OCI-LY3 (cell line): Measurements from ENCODE around the gene MEP1B.

Source experiments
- H2AFZ ChIP-seq: fragments of 200-600, 300-600 bp; shearing (Covaris generic); 2 replicates; pipeline ENCODE4 v1.6.0; 2014; ENCODE audit warnings: antibody characterized with exemption, low read depth, low read length
- H3K27ac ChIP-seq: fragments of 200-600, 300-600 bp; sonication (generic); 2 replicates; pipeline ENCODE4 v1.5.1; 2014; ENCODE audit warnings: mild to moderate bottlenecking, low read length, moderate library complexity, mixed read lengths
- H3K27me3 ChIP-seq: fragments of 200-600, 300-600 bp; sonication (generic); 2 replicates; pipeline ENCODE4 v1.6.1; 2014; ENCODE audit warnings: low read depth, low read length, mixed read lengths
- H3K36me3 ChIP-seq: fragments of 200-600, 300-600 bp; sonication (generic); replicated peaks from 2 replicates; pipeline ENCODE3; 2014; ENCODE audit warnings: low read depth, low read length, mixed read lengths
- H3K4me1 ChIP-seq: fragments of 300-600, 200-600 bp; sonication (generic); 2 replicates; pipeline ENCODE4 v1.6.1; 2014; ENCODE audit warnings: low read length, mixed read lengths
- H3K4me2 ChIP-seq: fragments of 200-600, 300-600 bp; sonication (generic); 2 replicates; pipeline ENCODE4 v1.6.1; 2014; ENCODE audit warnings: low read length, mixed read lengths
- H3K4me3 ChIP-seq: fragments of 300-600, 200-600 bp; sonication (generic); 2 replicates; pipeline ENCODE4 v1.5.1; 2014; ENCODE audit warnings: antibody characterized with exemption, mild to moderate bottlenecking, low read length, moderate library complexity
- H3K79me2 ChIP-seq: fragments of 300-600, 200-600 bp; shearing (Covaris generic); 2 replicates; pipeline ENCODE4 v1.6.1; 2014; ENCODE audit warnings: mild to moderate bottlenecking, low read length, mixed read lengths
- H3K9ac ChIP-seq: fragments of 300-600, 200-600 bp; shearing (Covaris generic); 2 replicates; pipeline ENCODE4 v1.6.0; 2014; ENCODE audit warnings: mild to moderate bottlenecking, low read length, moderate library complexity
- H3K9me3 ChIP-seq: fragments of 200-600, 300-600 bp; shearing (Covaris generic); 2 replicates; pipeline ENCODE4 v1.6.1; 2014; ENCODE audit warnings: low read length, mixed read lengths; ENCODE audit not compliant: insufficient read depth
- H4K20me1 ChIP-seq: fragments of 200-600, 300-600 bp; sonication (generic); 2 replicates; pipeline ENCODE4 v1.6.1; 2016; ENCODE audit warnings: low read length, mixed read lengths; ENCODE audit not compliant: insufficient read depth
- EZH2phosphoT487 ChIP-seq: fragments of 200-600 bp; shearing (Covaris generic); IDR thresholded peaks from 2 replicates; pipeline ENCODE4 v1.6.1; 2018; ENCODE audit warnings: antibody characterized with exemption, mixed run types, low read depth
- TF ChIP-seq, protein P1 (sequence below): fragments of 200-600, 300-600 bp; sonication (generic); IDR thresholded peaks from 2 replicates; pipeline ENCODE4 v1.5.1; 2014; ENCODE audit warnings: antibody characterized with exemption, low read length, low read depth

The MEP1B gene

DNA sequence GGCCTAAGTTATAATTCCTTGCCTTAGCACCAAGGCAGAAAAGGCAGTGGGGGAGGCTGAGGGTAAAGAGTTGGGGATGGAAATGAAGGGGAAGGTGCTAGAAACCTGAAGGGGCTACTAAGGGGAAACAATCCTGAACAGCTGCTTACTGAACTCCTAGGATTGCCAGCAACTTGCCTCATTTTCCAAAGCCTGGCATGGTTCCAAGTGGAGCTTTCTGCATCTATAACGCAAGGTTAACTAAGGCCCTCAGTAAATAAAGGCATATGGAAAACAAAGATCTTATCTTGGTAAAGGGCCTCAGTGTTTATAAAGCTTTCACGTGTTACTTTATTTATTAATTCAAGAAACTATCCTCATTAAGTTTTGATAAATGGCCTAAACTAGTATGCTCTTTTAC, 10.9 kb downstream of the MEP1B start:
- Histone ChIP-seq H3K36me3 (no peaks in the 10 kb centered on the region), H4K20me1 (no peaks in the 10 kb centered on the region), H3K9me3 (no peaks in the 10 kb centered on the region), H3K27me3 (no peaks in the 10 kb centered on the region), H3K27ac (no peak overlapping the region), H3K79me2 (no peaks in the 10 kb centered on the region), H3K4me1 (no peaks in the 10 kb centered on the region), H2AFZ (no peak overlapping the region), H3K4me2 (no peak overlapping the region), H3K9ac (no peak overlapping the region), H3K4me3 (no peak overlapping the region)
- no peak for TF ChIP-seq EZH2phosphoT487
- TF ChIP-seq, protein P1, sequence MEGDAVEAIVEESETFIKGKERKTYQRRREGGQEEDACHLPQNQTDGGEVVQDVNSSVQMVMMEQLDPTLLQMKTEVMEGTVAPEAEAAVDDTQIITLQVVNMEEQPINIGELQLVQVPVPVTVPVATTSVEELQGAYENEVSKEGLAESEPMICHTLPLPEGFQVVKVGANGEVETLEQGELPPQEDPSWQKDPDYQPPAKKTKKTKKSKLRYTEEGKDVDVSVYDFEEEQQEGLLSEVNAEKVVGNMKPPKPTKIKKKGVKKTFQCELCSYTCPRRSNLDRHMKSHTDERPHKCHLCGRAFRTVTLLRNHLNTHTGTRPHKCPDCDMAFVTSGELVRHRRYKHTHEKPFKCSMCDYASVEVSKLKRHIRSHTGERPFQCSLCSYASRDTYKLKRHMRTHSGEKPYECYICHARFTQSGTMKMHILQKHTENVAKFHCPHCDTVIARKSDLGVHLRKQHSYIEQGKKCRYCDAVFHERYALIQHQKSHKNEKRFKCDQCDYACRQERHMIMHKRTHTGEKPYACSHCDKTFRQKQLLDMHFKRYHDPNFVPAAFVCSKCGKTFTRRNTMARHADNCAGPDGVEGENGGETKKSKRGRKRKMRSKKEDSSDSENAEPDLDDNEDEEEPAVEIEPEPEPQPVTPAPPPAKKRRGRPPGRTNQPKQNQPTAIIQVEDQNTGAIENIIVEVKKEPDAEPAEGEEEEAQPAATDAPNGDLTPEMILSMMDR = no peak

DNA sequence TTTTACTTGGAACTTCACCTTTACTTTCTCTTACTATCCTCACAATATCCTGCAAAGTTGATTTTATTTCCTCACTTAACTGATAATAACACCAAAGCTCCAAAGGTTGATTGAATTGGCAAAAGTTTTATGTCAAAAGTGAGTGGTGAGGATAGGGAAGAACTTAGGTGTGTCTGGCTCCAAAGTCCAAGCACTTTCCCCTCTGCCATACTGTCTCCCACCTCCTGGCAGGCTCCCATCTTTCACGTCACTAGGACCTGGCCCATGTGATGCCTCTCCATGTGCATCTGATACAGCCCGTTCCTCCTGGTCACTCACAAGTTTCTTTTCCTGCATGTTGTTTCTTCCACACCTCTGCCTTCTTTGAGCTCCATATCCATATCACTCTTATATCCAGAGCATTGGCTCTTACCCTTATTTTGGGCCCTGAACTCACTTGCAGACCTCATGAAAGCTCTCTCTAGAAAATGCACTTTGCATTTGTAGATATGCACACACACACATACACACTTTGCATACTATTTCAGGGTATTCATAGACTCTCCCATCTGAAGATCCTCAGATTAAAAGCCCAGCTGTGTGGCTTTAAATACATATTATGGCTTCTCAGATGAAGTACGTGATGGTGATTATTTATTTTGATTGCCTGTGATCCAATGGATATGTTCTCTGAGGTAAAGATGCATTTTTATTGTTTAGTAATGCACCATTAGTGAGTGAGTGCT, 12.3 kb downstream of the MEP1B start:
- H3K79me2 ChIP-seq = no peaks in the 10 kb centered on the region
- H3K27me3 ChIP-seq = no peaks in the 10 kb centered on the region
- no peaks in the 10 kb centered on the region for H3K36me3 ChIP-seq
- no peak overlapping the region for H3K4me2 ChIP-seq
- TF ChIP-seq, protein P1 = no peak
- H3K4me1 ChIP-seq = no peaks in the 10 kb centered on the region
- H3K4me3 ChIP-seq = no peak overlapping the region
- H3K9ac ChIP-seq = no peak overlapping the region
- no peak overlapping the region for H3K27ac ChIP-seq
- H2AFZ ChIP-seq = no peak overlapping the region
- H3K9me3 ChIP-seq = no peaks in the 10 kb centered on the region
- no peaks in the 10 kb centered on the region for H4K20me1 ChIP-seq

DNA sequence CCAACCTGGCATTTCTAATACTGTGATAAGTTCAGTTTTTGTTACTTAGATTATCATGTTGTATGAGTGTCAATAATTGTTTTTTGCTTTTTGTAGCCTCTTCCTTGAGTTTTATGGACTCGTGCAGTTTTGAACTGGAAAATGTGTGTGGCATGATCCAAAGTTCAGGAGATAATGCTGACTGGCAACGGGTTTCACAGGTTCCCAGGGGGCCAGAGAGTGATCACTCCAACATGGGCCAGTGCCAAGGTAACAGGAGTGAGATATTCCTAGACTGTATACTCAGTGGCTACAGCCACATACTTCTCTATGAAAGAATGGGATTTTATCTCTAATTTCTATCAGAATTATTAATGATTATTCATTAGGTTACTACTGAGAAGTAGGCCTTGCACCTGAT, 18.2 kb downstream of the MEP1B start:
- Histone ChIP-seq H4K20me1 (no peaks in the 10 kb centered on the region), H3K27ac (no peak overlapping the region), H3K4me3 (no peak overlapping the region), H2AFZ (no peak overlapping the region), H3K9ac (no peak overlapping the region), H3K79me2 (no peaks in the 10 kb centered on the region), H3K4me2 (no peak overlapping the region), H3K36me3 (no peaks in the 10 kb centered on the region), H3K4me1 (no peaks in the 10 kb centered on the region), H3K27me3 (no peaks in the 10 kb centered on the region), H3K9me3 (no peaks in the 10 kb centered on the region)
- no peak for TF ChIP-seq EZH2phosphoT487
- TF ChIP-seq, protein P1 = no peak

DNA sequence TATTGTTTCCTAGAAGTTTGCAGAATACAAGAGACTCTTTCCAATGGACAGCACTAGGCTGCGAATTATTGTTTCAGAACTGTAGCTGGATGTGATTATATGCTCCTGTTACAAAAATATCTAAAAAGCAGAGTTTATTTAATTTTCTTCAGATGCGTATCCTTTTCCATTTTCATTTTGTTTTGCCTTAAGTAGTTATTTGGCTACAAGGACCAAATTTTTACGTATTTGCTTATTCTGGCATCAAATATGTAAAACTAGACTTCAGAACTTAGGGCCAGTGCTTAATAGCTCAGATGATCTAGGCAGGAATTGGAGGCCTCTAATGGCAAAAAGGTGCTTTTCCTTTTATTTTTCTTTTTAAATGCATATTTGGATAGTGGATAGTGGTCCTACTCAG, 18.7 kb downstream of the MEP1B start:
- H2AFZ ChIP-seq = no peak overlapping the region
- H3K27ac ChIP-seq = no peak overlapping the region
- no peaks in the 10 kb centered on the region for H3K79me2 ChIP-seq
- no peaks in the 10 kb centered on the region for H3K27me3 ChIP-seq
- H3K9ac ChIP-seq = no peak overlapping the region
- H3K9me3 ChIP-seq = no peaks in the 10 kb centered on the region
- no peak overlapping the region for H3K4me2 ChIP-seq
- TF ChIP-seq EZH2phosphoT487 = no peak
- TF ChIP-seq, protein P1 = no peak
- no peak overlapping the region for H3K4me3 ChIP-seq
- H3K36me3 ChIP-seq = no peaks in the 10 kb centered on the region
- H3K4me1 ChIP-seq = no peaks in the 10 kb centered on the region
- no peaks in the 10 kb centered on the region for H4K20me1 ChIP-seq
